ENCODE measurements around the gene ATXN7. TPM values are rescaled to one million over a fixed set of nuclear protein-coding genes. Genes with fewer than 3 reads are reported as not detected.

Gene ATXN7
- polyA plus RNA-seq, 3 donors: 2.7 to 29.5 (median 3.2) TPM

DNA sequence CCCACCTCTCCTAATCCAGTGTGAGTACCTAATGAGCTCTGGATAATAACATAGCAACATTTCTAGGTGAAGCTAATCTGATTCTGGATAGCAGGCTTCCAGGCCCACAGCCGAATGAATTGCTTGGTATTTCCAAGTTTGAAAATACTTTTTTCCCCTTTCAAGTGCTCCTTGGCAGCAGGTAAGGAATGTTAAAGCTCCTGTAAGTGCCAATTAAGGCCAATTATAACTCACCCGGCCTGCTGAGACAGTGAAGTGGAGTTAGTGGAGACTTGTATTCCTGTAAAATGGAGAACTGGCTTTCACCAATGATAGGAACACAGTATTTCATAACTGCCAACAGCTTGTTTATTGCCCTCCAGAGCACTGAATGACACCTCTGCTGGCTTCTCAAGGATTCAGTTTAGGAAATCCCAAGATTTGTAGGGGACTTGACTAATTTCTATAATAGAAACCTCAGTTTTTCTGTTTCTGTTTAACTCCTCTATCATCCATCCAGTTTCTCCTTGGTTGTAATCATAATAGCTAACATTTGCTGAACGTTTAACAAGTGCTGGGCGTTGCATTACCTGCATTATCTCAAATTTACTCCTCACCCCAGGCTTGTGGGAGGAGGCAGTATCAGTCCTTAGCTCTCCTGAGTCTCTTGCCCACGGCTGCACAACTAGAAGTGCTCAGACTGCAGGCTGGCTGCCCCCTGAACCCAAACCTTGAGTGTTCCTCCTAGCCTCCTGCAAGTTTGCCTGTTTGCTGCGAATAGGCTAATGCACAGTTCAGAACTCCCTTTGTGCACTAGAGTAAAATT is 101.2 kb downstream of the ATXN7 start:
- Histone ChIP-seq H3K9ac (ENCODE audit: insufficient read depth, low read length, poor library complexity, severe bottlenecking) (no peak overlapping the region), H3K4me2 (replicated peaks; ENCODE audit: extremely low read depth, low read length, poor library complexity, severe bottlenecking) (no peak overlapping the region), H3K9me3 (replicated peaks in 1 of 2; ENCODE audit: control insufficient read depth in 1 of 2, insufficient read depth in 1 of 2, low read length in 2 of 2) (no peaks in the 10 kb centered on the region), H3K79me2 (ENCODE audit: insufficient read depth, low read length) (peaks cover 81% of the 10 kb centered on the region), H3K27me3 (ENCODE audit: control insufficient read depth in 2 of 2, insufficient read depth in 2 of 2, low read length in 2 of 2) (no peaks in the 10 kb centered on the region), H3K4me3 (replicated peaks in 1 of 3; ENCODE audit: low read depth in 2 of 3, low read length in 3 of 3) (no peak overlapping the region), H2AFZ (ENCODE audit: insufficient read depth, low read depth, low read length, poor library complexity, severe bottlenecking) (no peak overlapping the region), H3K4me1 (ENCODE audit: control insufficient read depth in 1 of 2, insufficient read depth in 2 of 2, low read length in 2 of 2) (peaks cover 42 to 43% of the 10 kb centered on the region in 2 donors), H4K20me1 (ENCODE audit: insufficient read depth, low read length) (peaks cover 48% of the 10 kb centered on the region), H3K36me3 (replicated peaks in 1 of 2; ENCODE audit: control insufficient read depth in 1 of 2, insufficient read depth in 2 of 2, low read length in 2 of 2) (no peaks in the 10 kb centered on the region), H3K27ac (ENCODE audit: low read depth in 1 of 2, low read length in 2 of 2) (peak overlapping the region in 1 of 2 donors; percentile 48)
- no CpG with 5 or more reads among the region's 6 CpGs for WGBS (ENCODE audit: insufficient coverage)
- Mint-ChIP-seq H3K4me1 (peaks cover 56% of the 10 kb centered on the region), H3K36me3 (peaks cover 6 to 21% of the 10 kb centered on the region in 2 donors), H3K4me3 (no peak overlapping the region), H3K27me3 (ENCODE audit: low read depth in 3 of 3) (no peaks in the 10 kb centered on the region), H3K9me3 (no peaks in the 10 kb centered on the region), H3K27ac (peak overlapping the region in 3 of 7 donors; percentile 57 to 68 (median 67))
- DNase-seq: no peak
- TF ChIP-seq, protein P1, sequence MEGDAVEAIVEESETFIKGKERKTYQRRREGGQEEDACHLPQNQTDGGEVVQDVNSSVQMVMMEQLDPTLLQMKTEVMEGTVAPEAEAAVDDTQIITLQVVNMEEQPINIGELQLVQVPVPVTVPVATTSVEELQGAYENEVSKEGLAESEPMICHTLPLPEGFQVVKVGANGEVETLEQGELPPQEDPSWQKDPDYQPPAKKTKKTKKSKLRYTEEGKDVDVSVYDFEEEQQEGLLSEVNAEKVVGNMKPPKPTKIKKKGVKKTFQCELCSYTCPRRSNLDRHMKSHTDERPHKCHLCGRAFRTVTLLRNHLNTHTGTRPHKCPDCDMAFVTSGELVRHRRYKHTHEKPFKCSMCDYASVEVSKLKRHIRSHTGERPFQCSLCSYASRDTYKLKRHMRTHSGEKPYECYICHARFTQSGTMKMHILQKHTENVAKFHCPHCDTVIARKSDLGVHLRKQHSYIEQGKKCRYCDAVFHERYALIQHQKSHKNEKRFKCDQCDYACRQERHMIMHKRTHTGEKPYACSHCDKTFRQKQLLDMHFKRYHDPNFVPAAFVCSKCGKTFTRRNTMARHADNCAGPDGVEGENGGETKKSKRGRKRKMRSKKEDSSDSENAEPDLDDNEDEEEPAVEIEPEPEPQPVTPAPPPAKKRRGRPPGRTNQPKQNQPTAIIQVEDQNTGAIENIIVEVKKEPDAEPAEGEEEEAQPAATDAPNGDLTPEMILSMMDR (IDR thresholded peaks at IDR 0.05): no peak
- intact Hi-C loops (cut with micrococcal nuclease): loop anchor here in 1 of 2 donors (5.0 kb wide), 3 partner anchors 32 to 53 kb away; partner anchors contain the start of gene SCAANT1

- H3K4me1 ChIP-seq (ENCODE audit: control insufficient read depth in 1 of 2, insufficient read depth in 2 of 2, low read length in 2 of 2): peaks cover 42 to 45% of the 10 kb centered on the region in 2 donors
- Mint-ChIP-seq H3K9me3 (no peaks in the 10 kb centered on the region), H3K4me1 (peaks cover 56% of the 10 kb centered on the region), H3K27ac (peak overlapping the region in 2 of 7 donors; percentile 1 to 17), H3K27me3 (ENCODE audit: low read depth in 3 of 3) (no peaks in the 10 kb centered on the region), H3K4me3 (no peak overlapping the region), H3K36me3 (peaks cover 10 to 24% of the 10 kb centered on the region in 2 donors)
- no peaks in the 10 kb centered on the region for H3K9me3 ChIP-seq (replicated peaks in 1 of 2; ENCODE audit: control insufficient read depth in 1 of 2, insufficient read depth in 1 of 2, low read length in 2 of 2)
- no peak overlapping the region for H2AFZ ChIP-seq (ENCODE audit: insufficient read depth, low read depth, low read length, poor library complexity, severe bottlenecking)
- H4K20me1 ChIP-seq (ENCODE audit: insufficient read depth, low read length): peaks cover 37% of the 10 kb centered on the region
- no peaks in the 10 kb centered on the region for H3K27me3 ChIP-seq (ENCODE audit: control insufficient read depth in 2 of 2, insufficient read depth in 2 of 2, low read length in 2 of 2)
- intact Hi-C loops (cut with micrococcal nuclease): loop anchor here in 1 of 2 donors (5.0 kb wide), 1 partner anchor 34 kb away; no protein-coding TSS in a partner anchor
- WGBS (ENCODE audit: insufficient coverage): no CpG with 5 or more reads among the region's 4 CpGs
- no peak overlapping the region for H3K4me3 ChIP-seq (replicated peaks in 1 of 3; ENCODE audit: low read depth in 2 of 3, low read length in 3 of 3)
- H3K27ac ChIP-seq (ENCODE audit: low read depth in 1 of 2, low read length in 2 of 2): peak overlapping the region in 1 of 2 donors; percentile 79
- peaks cover 81% of the 10 kb centered on the region for H3K79me2 ChIP-seq (ENCODE audit: insufficient read depth, low read length)
- TF ChIP-seq, protein P1 (IDR thresholded peaks at IDR 0.05): no peak
- H3K4me2 ChIP-seq (replicated peaks; ENCODE audit: extremely low read depth, low read length, poor library complexity, severe bottlenecking): no peak overlapping the region
- no peaks in the 10 kb centered on the region for H3K36me3 ChIP-seq (replicated peaks in 1 of 2; ENCODE audit: control insufficient read depth in 1 of 2, insufficient read depth in 2 of 2, low read length in 2 of 2)
- no peak for DNase-seq
- no peak overlapping the region for H3K9ac ChIP-seq (ENCODE audit: insufficient read depth, low read length, poor library complexity, severe bottlenecking)
These were observed 102.3 kb downstream of the ATXN7 start for GRCh38 chr3:63966007-63966406.
